Fibroblast of the aortic adventitia (primary cell): ENCODE results near the gene PCNT. TPM values are rescaled to one million over a fixed set of nuclear protein-coding genes. Genes with fewer than 3 reads are reported as not detected.
A peak's percentile ranks its signal among the peaks of the same experiment; 100 is the strongest.

Experiments
- DNase-seq: peaks from one replicate; pipeline ENCODE4 v3.0.0-alpha.2; 2010; ENCODE audit warnings: low read depth
- H3K4me3 ChIP-seq: 2 replicates; pipeline ENCODE4 v1.5.1; 2011; ENCODE audit warnings: low read depth, mild to moderate bottlenecking, control low read depth, low read length, moderate library complexity
- total RNA-seq: library from RNA; depleted of rRNA; stranded (reverse); fragments of >200 nt; gene quantifications from 2 replicates; pipeline ENCODE4 v1.2.3, GENCODE V29; 2012; ENCODE audit warnings: low replicate concordance
- TF ChIP-seq, protein P1 (sequence below): IDR thresholded peaks from 2 replicates; pipeline ENCODE4 v1.5.1; 2011; ENCODE audit warnings: mild to moderate bottlenecking, low read length, control low read depth, inconsistent platforms; ENCODE audit not compliant: insufficient read depth

The PCNT gene
- total RNA-seq, 1 donor, result 27.8 TPM

GRCh38 chr21:46316708-46317324 lies 7.1 kb upstream of the PCNT start:
- TF ChIP-seq, protein P1, sequence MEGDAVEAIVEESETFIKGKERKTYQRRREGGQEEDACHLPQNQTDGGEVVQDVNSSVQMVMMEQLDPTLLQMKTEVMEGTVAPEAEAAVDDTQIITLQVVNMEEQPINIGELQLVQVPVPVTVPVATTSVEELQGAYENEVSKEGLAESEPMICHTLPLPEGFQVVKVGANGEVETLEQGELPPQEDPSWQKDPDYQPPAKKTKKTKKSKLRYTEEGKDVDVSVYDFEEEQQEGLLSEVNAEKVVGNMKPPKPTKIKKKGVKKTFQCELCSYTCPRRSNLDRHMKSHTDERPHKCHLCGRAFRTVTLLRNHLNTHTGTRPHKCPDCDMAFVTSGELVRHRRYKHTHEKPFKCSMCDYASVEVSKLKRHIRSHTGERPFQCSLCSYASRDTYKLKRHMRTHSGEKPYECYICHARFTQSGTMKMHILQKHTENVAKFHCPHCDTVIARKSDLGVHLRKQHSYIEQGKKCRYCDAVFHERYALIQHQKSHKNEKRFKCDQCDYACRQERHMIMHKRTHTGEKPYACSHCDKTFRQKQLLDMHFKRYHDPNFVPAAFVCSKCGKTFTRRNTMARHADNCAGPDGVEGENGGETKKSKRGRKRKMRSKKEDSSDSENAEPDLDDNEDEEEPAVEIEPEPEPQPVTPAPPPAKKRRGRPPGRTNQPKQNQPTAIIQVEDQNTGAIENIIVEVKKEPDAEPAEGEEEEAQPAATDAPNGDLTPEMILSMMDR, result no peak
- no peak for DNase-seq

DNA sequence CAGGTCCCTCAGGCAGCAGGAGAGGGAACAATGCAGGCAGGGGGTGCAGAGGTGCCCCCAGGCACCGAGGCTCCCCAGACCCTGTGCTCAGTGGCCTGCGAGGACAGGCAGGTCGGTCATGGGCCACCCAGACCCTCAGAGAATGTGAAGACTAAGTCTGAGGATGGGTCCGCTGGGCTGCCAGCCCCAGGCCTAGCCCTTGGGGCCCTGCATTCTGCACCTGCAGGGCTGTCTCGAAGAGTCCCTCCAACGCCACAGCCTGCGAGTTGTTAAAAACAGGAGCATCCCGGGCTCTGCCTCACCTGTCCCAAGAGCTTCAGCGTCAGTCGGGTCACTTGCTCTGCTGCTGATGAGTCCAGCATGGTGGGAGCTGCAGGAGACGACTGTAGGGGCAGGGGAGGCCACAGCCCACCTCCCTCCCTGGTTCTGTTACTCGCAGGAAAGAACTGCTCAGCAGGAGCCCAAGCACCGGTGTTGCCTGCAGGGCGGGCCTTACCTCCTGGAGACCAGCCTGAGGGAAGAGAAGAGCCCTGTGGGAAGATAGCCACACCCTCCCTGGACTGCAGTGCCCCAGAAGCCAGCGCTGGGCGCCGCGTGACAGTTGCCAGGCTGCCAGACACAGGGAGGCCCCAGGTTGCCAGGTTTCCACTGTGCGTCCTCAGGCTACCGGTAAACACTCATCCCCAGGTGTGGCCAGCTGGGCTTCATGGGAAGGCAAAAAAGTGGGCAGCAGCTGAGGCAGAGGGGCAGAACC lies 6.1 kb upstream of the PCNT start:
- no peak for DNase-seq

More at GRCh38 chr21:46316708-46317324, 7.1 kb upstream of the PCNT start:
- no peak overlapping the region for H3K4me3 ChIP-seq

DNA sequence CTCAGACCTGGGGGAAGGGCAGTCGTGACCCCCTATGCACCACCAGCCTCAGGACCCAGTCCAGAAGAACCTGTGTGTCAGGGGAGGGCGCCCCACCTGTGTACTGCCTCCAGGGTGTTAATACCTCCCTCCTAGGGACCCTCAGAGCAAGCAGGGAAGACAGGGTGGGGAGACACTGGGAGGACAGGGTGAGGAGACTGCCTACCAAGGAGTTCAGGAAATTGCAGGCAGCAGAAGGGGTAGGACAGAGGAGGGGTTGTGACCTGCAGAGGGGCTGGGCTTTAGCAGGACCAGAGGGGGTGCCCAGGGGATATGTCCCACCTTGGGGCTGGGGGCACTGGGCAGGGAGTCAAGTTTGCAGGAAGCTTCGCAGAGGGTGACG lies 5.5 kb upstream of the PCNT start:
- no peak overlapping the region for H3K4me3 ChIP-seq
- no peak for DNase-seq
- TF ChIP-seq, protein P1, result no peak

More for the DNA sequence above, 6.1 kb upstream of the PCNT start:
- TF ChIP-seq, protein P1, result no peak
- no peak overlapping the region for H3K4me3 ChIP-seq

DNA sequence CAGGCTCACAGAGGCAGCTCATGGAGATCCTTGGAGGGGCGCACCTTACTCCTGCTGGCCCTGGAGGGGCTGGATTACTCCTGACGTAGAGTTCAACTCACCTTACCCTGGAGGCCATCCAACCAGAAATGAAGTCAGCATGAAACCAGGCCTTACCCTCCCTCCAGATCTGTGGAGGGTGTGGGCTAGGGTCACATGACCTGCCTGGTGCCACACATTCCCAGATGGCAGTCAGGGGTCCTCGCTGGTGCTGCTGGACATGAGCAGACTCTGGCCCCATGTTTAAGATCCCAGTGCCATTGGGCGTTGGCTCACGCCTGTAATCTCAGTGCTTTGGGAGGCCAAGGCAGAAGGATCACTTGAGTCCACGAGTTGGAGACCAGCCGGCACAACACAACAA lies 4.8 kb upstream of the PCNT start:
- TF ChIP-seq, protein P1, result no peak
- DNase-seq, result no peak
- H3K4me3 ChIP-seq, result no peak overlapping the region

- H3K4me3 ChIP-seq, result no peak overlapping the region
- no peak for DNase-seq
- TF ChIP-seq, protein P1, result no peak
Observed at GRCh38 chr21:46320331-46320801, 3.6 kb upstream of the PCNT start.

DNA sequence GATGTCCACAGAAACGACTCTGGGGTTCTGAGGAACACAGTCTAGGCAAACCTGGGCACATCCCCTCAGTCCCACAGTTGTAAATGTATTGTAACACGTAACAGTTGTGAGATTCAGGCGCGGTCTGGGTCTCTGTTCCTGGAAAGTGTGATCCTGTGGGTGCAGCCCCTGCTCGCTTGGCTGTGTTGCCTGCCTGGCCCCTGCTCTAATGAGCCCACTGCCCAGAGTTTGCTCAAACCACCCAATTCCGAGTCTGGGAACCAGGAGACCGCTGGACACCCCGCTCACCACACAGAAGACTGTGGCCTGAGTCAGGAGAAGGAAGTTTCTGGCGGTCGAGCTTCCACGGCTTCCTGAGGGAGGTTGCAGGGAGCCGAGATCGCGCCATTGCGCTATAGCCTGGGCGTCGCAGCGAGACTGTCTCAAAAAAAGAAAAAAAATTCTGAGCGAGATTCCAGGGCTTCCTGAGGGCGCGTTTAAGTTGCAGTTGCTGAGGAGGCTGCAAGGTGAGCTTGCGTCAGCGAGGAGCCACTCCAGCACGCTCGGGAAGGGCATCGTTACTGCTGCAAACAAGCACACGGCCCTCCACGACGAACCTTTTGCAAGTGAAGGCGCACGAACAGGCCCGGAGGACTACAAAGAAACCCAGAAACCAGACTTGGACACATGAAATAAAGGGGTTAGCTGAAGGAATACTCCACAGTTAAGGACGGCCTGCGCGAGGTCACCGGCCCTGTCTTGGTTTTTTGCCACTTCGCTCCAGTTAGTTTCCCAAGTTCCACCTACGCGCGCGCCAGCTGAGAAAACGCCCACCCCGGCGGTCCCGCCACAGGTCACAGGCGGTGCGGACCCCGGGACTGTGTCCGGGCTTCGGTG lies 1.4 kb upstream of the PCNT start:
- H3K4me3 ChIP-seq, result peak overlapping the region; percentile 76
- DNase-seq, result peak; percentile 38
- TF ChIP-seq, protein P1, result no peak
